ENCODE results near the gene TSNAX.

TSNAX gene

DNA sequence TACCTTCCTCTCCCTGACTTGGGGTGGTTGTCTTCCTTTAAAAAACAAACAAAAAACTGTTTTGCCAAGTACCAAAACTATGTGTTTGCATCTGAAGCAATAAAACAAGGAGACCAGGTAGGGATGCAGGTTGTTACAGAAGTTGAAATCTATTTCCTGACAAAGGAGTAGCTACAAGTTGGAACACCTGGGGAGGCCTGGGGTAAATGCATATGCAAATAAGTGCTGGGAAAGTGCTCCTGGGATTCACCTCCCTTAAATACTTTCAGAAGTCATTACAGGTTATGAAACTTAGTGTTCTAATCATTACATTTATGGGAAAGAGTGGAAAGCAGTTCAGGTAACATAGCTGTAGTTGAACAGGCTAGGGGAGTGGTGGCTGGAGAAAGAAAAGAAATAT lies 1.9 kb upstream of the TSNAX start:
- DNase-seq (ENCODE audit: low read depth in 1 of 2, low spot score in 1 of 2) = no peak
- in situ Hi-C loops (cut with HindIII; ENCODE audit: low pct_unique_long_range_greater_than_20kb, low sequenced_read_pairs) = no loop called here
- no peak for TF ChIP-seq JUND (IDR thresholded peaks at IDR 0.05; ENCODE audit: low read depth)

GRCh38 chr1:231527586-231528171 lies 790 bp upstream of the TSNAX start:
- no peak for DNase-seq (ENCODE audit: low read depth in 1 of 2, low spot score in 1 of 2)
- TF ChIP-seq JUND (IDR thresholded peaks at IDR 0.05; ENCODE audit: low read depth) = no peak
- in situ Hi-C loops (cut with HindIII; ENCODE audit: low pct_unique_long_range_greater_than_20kb, low sequenced_read_pairs) = no loop called here

GRCh38 chr1:231533240-231533639 lies 4.8 kb downstream of the TSNAX start:
- TF ChIP-seq JUND (IDR thresholded peaks at IDR 0.05; ENCODE audit: low read depth) = no peak

GRCh38 chr1:231534703-231535159 lies 6.3 kb downstream of the TSNAX start:
- in situ Hi-C loops (cut with HindIII; ENCODE audit: low pct_unique_long_range_greater_than_20kb, low sequenced_read_pairs) = no loop called here
- TF ChIP-seq JUND (IDR thresholded peaks at IDR 0.05; ENCODE audit: low read depth) = no peak
- no peak for DNase-seq (ENCODE audit: low read depth in 1 of 2, low spot score in 1 of 2)

More at GRCh38 chr1:231533240-231533639, 4.8 kb downstream of the TSNAX start:
- in situ Hi-C loops (cut with HindIII; ENCODE audit: low pct_unique_long_range_greater_than_20kb, low sequenced_read_pairs) = no loop called here
- DNase-seq (ENCODE audit: low read depth in 1 of 2, low spot score in 1 of 2) = no peak

GRCh38 chr1:231536099-231536498 lies 7.6 kb downstream of the TSNAX start:
- no peak for DNase-seq (ENCODE audit: low read depth in 1 of 2, low spot score in 1 of 2)
- in situ Hi-C loops (cut with HindIII; ENCODE audit: low pct_unique_long_range_greater_than_20kb, low sequenced_read_pairs) = no loop called here
- TF ChIP-seq JUND (IDR thresholded peaks at IDR 0.05; ENCODE audit: low read depth) = no peak

GRCh38 chr1:231540847-231541246 lies 12.4 kb downstream of the TSNAX start:
- in situ Hi-C loops (cut with HindIII; ENCODE audit: low pct_unique_long_range_greater_than_20kb, low sequenced_read_pairs) = no loop called here
- TF ChIP-seq JUND (IDR thresholded peaks at IDR 0.05; ENCODE audit: low read depth) = no peak
- DNase-seq (ENCODE audit: low read depth in 1 of 2, low spot score in 1 of 2) = no peak

DNA sequence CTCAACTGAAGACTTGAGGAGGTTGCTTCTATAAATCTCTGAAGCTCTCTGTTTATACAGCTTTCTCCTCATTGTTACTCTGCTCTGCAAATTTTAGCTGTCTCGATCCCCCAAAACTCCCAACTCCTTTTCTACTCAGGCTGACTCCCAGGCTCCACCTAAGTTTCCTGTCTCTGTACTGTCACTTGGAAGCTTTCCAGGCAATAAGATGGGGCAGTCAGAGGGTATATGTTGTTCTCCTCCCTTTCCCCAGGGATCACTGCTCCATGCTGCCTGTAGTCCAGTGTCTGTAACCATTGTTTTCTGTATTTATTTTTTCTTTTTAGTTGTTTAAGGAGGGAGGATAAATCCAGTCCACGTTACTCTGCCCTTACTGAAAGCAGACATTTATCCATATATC lies 13.4 kb downstream of the TSNAX start:
- in situ Hi-C loops (cut with HindIII; ENCODE audit: low pct_unique_long_range_greater_than_20kb, low sequenced_read_pairs) = no loop called here
- TF ChIP-seq JUND (IDR thresholded peaks at IDR 0.05; ENCODE audit: low read depth) = no peak

DNA sequence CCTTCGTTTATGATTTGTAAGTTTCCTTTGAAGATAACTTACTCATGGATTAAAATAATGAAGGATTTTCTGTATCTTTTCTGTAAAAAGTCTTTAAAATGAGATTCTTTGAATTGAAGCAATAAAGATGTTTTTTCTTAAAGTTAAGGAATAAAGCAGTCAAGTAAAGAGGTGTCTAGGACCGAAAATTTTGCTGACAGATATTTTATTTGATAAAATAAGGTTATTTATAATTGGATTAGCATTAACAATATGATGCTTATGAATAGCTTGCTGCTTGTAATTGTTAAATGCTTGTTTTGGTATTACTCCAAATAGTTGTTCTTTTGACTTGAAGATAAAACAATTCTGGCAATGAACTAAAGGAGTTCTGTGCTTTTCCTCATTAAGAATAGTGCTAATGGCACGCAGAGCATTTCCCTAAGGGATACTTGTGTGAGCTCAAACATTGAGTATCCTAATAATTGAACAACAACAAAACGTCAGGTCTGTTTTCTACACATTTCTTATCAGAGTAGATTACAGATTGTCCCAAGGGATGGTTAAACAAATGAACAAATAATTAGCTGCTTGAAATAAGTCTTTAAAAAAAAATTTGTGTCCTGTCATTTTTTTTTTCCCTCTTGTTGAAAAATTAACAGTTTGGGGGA lies 16.6 kb downstream of the TSNAX start:
- in situ Hi-C loops (cut with HindIII; ENCODE audit: low pct_unique_long_range_greater_than_20kb, low sequenced_read_pairs) = no loop called here
- DNase-seq (ENCODE audit: low read depth in 1 of 2, low spot score in 1 of 2) = no peak
- TF ChIP-seq JUND (IDR thresholded peaks at IDR 0.05; ENCODE audit: low read depth) = no peak

More for the DNA sequence above, 13.4 kb downstream of the TSNAX start:
- DNase-seq (ENCODE audit: low read depth in 1 of 2, low spot score in 1 of 2) = no peak

DNA sequence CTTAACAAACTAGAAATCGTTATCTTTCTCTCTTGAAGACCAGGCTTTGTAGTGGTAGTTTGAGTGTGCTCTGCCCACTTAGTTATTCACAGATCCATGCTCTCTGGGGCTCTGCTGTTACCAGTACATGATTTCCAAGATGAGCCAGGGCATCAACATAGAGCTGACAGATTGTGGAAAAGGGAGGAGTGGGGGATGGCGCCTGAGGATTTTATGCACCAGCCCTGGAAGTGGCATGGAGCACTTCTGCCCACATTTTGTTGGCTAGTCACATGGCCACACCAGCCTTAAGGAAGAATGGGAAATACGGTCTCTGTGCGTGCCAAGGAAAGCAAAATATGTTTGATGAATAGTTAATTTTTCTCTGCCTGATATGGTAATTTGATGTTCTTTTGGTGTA lies 18.2 kb downstream of the TSNAX start:
- no peak for TF ChIP-seq JUND (IDR thresholded peaks at IDR 0.05; ENCODE audit: low read depth)
- in situ Hi-C loops (cut with HindIII; ENCODE audit: low pct_unique_long_range_greater_than_20kb, low sequenced_read_pairs) = no loop called here
- no peak for DNase-seq (ENCODE audit: low read depth in 1 of 2, low spot score in 1 of 2)

DNA sequence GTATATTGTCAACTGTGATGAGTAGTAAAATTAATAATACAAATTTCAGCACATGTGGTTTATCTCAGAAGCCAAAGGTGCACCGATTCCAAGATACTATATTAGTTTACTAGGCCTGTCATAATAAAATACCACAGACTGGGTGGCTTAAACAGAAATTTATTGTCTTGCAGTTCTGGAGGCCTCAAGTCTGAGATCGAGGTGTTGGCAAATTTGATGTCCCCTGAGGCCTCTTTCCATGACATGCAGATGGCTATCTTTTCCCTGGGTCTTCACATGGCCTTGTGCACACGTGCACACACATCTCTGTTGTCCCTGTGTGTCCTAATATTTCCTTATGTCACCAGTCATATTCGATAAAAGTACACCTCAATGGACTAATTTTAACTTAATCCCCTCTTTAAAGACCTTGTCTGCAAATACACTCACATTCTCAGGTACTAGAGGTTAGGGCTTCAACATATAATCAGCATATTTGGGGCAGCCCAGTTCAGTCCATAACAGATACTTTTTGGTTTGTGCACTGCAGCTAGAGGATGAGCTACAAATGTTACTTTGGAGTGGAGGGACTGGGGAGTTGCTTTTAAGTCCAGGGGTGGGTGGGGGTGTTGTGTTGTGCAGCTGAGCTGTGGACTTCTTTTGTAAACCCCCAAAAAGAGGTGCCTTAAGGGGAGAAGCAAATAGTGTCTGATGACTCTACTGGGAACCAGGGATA lies 21.4 kb downstream of the TSNAX start:
- no peak for TF ChIP-seq JUND (IDR thresholded peaks at IDR 0.05; ENCODE audit: low read depth)
- in situ Hi-C loops (cut with HindIII; ENCODE audit: low pct_unique_long_range_greater_than_20kb, low sequenced_read_pairs) = no loop called here
- peak in 1 of 2 experiments; percentile 17 for DNase-seq (ENCODE audit: low read depth in 1 of 2, low spot score in 1 of 2)

DNA sequence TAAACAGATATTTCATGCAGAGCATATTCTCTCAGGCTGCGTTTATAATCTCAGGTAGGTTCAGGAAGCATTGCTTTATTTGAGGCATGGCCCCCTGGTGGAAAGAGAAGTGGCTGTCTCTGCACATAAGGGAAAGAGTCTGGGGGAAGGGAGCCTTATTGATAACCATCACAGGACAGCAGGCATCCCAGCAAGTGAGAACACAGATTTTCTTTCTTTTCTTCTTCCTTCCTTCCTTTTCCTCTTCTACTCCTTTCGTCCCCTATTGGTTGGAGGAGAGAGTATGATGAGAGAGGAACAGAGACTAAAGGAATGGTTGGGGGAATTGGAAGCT lies 21.9 kb downstream of the TSNAX start:
- in situ Hi-C loops (cut with HindIII; ENCODE audit: low pct_unique_long_range_greater_than_20kb, low sequenced_read_pairs) = no loop called here
- no peak for TF ChIP-seq JUND (IDR thresholded peaks at IDR 0.05; ENCODE audit: low read depth)
- peak; percentile 23 to 73 for DNase-seq (ENCODE audit: low read depth in 1 of 2, low spot score in 1 of 2)

- DNase-seq (ENCODE audit: low read depth in 1 of 2, low spot score in 1 of 2) = no peak
- in situ Hi-C loops (cut with HindIII; ENCODE audit: low pct_unique_long_range_greater_than_20kb, low sequenced_read_pairs) = no loop called here
- no peak for TF ChIP-seq JUND (IDR thresholded peaks at IDR 0.05; ENCODE audit: low read depth)
These were observed 24.9 kb downstream of the TSNAX start for GRCh38 chr1:231553320-231553719.

GRCh38 chr1:231554969-231555368 lies 26.5 kb downstream of the TSNAX start:
- in situ Hi-C loops (cut with HindIII; ENCODE audit: low pct_unique_long_range_greater_than_20kb, low sequenced_read_pairs) = no loop called here
- no peak for DNase-seq (ENCODE audit: low read depth in 1 of 2, low spot score in 1 of 2)
- no peak for TF ChIP-seq JUND (IDR thresholded peaks at IDR 0.05; ENCODE audit: low read depth)

Data from T47D (cell line).